Choroid plexus epithelial cell (primary cell): ENCODE data around the gene RIPPLY3.

Experiments
- DNase-seq: peaks from one replicate; pipeline ENCODE4 v3.0.0-alpha.2; 2010; ENCODE audit warnings: low read depth
- H3K4me3 ChIP-seq: 2 replicates; pipeline ENCODE4 v1.5.1; 2011; ENCODE audit warnings: low read depth, mild to moderate bottlenecking, control low read depth, low read length, moderate library complexity
- CTCF ChIP-seq: conservative IDR thresholded peaks from 2 replicates; pipeline ENCODE4 v1.5.1; 2011; ENCODE audit warnings: low read depth, mild to moderate bottlenecking, control low read depth, inconsistent platforms, low read length, moderate library complexity

RIPPLY3 gene

GRCh38 chr21:37008724-37009123 lies 2.2 kb downstream of the RIPPLY3 start:
- no peak overlapping the region for H3K4me3 ChIP-seq
- no peak for DNase-seq
- TF ChIP-seq CTCF = no peak

GRCh38 chr21:37009740-37010341 lies 3.3 kb downstream of the RIPPLY3 start:
- peak overlapping the region; percentile 51 for H3K4me3 ChIP-seq
- peak; percentile 91 for DNase-seq
- peak; percentile 95 for TF ChIP-seq CTCF

GRCh38 chr21:37017951-37018679 lies 11.6 kb downstream of the RIPPLY3 start:
- DNase-seq = no peak
- no peak overlapping the region for H3K4me3 ChIP-seq
- no peak for TF ChIP-seq CTCF

GRCh38 chr21:37026499-37026898 lies 20.0 kb downstream of the RIPPLY3 start:
- no peak for DNase-seq
- TF ChIP-seq CTCF = no peak
- no peak overlapping the region for H3K4me3 ChIP-seq

- DNase-seq = peak; percentile 35
- peak; percentile 22 for TF ChIP-seq CTCF
Measured at GRCh38 chr21:37028570-37028969, 22.1 kb downstream of the RIPPLY3 start.

GRCh38 chr21:37030864-37031263 lies 24.4 kb downstream of the RIPPLY3 start:
- DNase-seq = no peak
- no peak overlapping the region for H3K4me3 ChIP-seq
- TF ChIP-seq CTCF = no peak

More at GRCh38 chr21:37028570-37028969, 22.1 kb downstream of the RIPPLY3 start:
- no peak overlapping the region for H3K4me3 ChIP-seq

GRCh38 chr21:37032293-37032692 lies 25.8 kb downstream of the RIPPLY3 start:
- H3K4me3 ChIP-seq = no peak overlapping the region
- no peak for TF ChIP-seq CTCF
- no peak for DNase-seq
